HG03064 (cell line): ENCODE data around the gene MBD4.
"Not testable (repeated sequence)": the region's sequence is repeated elsewhere in the genome, so short reads cannot be mapped to it uniquely, and the experiment has no call there.

Source experiments
- ATAC-seq: cut with Tn5 transposase; IDR thresholded peaks from one replicate; pipeline ENCODE4 v1.9.1; 2021; ENCODE audit warnings: low read depth; ENCODE audit not compliant: unreplicated experiment

The MBD4 gene

GRCh38 chr3:129413687-129414506, 25.9 kb downstream of the MBD4 start:
- ATAC-seq, result peak; percentile 77

GRCh38 chr3:129413238-129413637, 26.5 kb downstream of the MBD4 start:
- ATAC-seq, result not testable (repeated sequence)

- ATAC-seq, result no peak
These were observed 27.1 kb downstream of the MBD4 start for GRCh38 chr3:129412542-129413198.

GRCh38 chr3:129410971-129411370, 28.8 kb downstream of the MBD4 start:
- ATAC-seq, result no peak

- ATAC-seq, result no peak
These were observed 30.2 kb downstream of the MBD4 start for GRCh38 chr3:129409541-129409940.

GRCh38 chr3:129404610-129405009, 35.1 kb downstream of the MBD4 start:
- ATAC-seq, result no peak

GRCh38 chr3:129404130-129404529, 35.6 kb downstream of the MBD4 start:
- no peak for ATAC-seq

GRCh38 chr3:129403450-129403849, 36.3 kb downstream of the MBD4 start:
- no peak for ATAC-seq

- no peak for ATAC-seq
These were observed 37.1 kb downstream of the MBD4 start for GRCh38 chr3:129402616-129403015.

GRCh38 chr3:129402210-129402609, 37.5 kb downstream of the MBD4 start:
- no peak for ATAC-seq

- no peak for ATAC-seq
These were observed 39.8 kb downstream of the MBD4 start for GRCh38 chr3:129399895-129400357.

- ATAC-seq, result peak; percentile 70
These were observed 40.4 kb downstream of the MBD4 start for GRCh38 chr3:129399145-129399894.

GRCh38 chr3:129398803-129399144, 41.0 kb downstream of the MBD4 start:
- ATAC-seq, result no peak

GRCh38 chr3:129393760-129394564, 45.8 kb downstream of the MBD4 start:
- ATAC-seq, result not testable (repeated sequence)

GRCh38 chr3:129393271-129393670, 46.5 kb downstream of the MBD4 start:
- ATAC-seq, result no peak

GRCh38 chr3:129392106-129392887, 47.5 kb downstream of the MBD4 start:
- not testable (repeated sequence) for ATAC-seq

- not testable (repeated sequence) for ATAC-seq
These were observed 48.2 kb downstream of the MBD4 start for GRCh38 chr3:129391583-129391982.

GRCh38 chr3:129389572-129389937, 50.2 kb downstream of the MBD4 start:
- ATAC-seq, result no peak

- ATAC-seq, result not testable (repeated sequence)
These were observed 50.8 kb downstream of the MBD4 start for GRCh38 chr3:129388791-129389571.
